ENCODE measurements around the gene BRWD1. TPM values are rescaled to one million over a fixed set of nuclear protein-coding genes. Genes with fewer than 3 reads are reported as not detected.

BRWD1 gene
- total RNA-seq, 4 donors from 2014 or later, result 63.8 to 281 (median 103) TPM

DNA sequence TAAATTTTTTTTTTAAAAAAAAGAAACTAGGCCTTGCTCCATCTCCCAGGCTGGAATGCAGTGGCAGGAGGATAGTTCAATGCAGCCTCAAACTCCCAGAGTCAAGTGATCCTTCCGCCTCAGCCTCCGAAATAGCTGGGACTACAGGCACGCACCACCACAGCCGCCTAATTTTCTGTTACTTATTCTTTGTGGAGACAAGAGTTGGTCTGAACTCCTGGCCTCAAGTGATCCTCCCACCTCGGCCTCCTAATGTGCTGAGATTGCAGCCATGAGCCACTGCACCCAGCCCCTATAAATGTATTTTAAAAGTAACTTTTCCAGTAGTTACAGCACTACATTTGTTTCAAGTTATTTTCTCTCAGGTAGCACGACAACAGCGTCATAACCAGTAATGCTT lies 2.3 kb downstream of the BRWD1 start:
- no peak for DNase-seq
- Histone ChIP-seq H3K4me1 (peaks cover 6 to 42% (median 19%) of the 10 kb centered on the region in 4 donors), H3K4me3 (no peak overlapping the region), H3K9me3 (no peaks in the 10 kb centered on the region), H3K27ac (no peak overlapping the region), H3K27me3 (no peaks in the 10 kb centered on the region), H3K36me3 (peaks cover 0 to 6% (median 0%) of the 10 kb centered on the region in 4 donors)
- in situ Hi-C loops (cut with MboI; ENCODE audit: low pct_ligation_motif_present in 1 of 4, low pct_unique_long_range_greater_than_20kb in 1 of 4, low sequenced_read_pairs in 3 of 4) (loop anchor here in 1 of 4 donors (10.0 kb wide), 1 partner anchor 74 kb away; a partner anchor contains a TSS), intact Hi-C loops (cut with DNase I; ENCODE audit: low total_unique reads) (no loop called here)
- TF ChIP-seq EP300 (IDR thresholded peaks at IDR 0.05; ENCODE audit: low read depth) (no peak), POLR2AphosphoS5 (IDR thresholded peaks at IDR 0.05) (no peak), POLR2A (IDR thresholded peaks at IDR 0.05) (no peak)
- TF ChIP-seq, protein P1, sequence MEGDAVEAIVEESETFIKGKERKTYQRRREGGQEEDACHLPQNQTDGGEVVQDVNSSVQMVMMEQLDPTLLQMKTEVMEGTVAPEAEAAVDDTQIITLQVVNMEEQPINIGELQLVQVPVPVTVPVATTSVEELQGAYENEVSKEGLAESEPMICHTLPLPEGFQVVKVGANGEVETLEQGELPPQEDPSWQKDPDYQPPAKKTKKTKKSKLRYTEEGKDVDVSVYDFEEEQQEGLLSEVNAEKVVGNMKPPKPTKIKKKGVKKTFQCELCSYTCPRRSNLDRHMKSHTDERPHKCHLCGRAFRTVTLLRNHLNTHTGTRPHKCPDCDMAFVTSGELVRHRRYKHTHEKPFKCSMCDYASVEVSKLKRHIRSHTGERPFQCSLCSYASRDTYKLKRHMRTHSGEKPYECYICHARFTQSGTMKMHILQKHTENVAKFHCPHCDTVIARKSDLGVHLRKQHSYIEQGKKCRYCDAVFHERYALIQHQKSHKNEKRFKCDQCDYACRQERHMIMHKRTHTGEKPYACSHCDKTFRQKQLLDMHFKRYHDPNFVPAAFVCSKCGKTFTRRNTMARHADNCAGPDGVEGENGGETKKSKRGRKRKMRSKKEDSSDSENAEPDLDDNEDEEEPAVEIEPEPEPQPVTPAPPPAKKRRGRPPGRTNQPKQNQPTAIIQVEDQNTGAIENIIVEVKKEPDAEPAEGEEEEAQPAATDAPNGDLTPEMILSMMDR (IDR thresholded peaks at IDR 0.05), result no peak
- 84 to 90% methylated on average over 6 to 7 of the region's 7 CpGs for WGBS, 2 donors (ENCODE audit: low coverage in 1 of 2)

GRCh38 chr21:39307466-39307865 lies 6.0 kb downstream of the BRWD1 start:
- no peak overlapping the region for H3K4me3 ChIP-seq
- TF ChIP-seq POLR2A (IDR thresholded peaks at IDR 0.05), result no peak
- TF ChIP-seq POLR2AphosphoS5 (IDR thresholded peaks at IDR 0.05), result no peak
- no peak for TF ChIP-seq EP300 (IDR thresholded peaks at IDR 0.05; ENCODE audit: low read depth)
- TF ChIP-seq, protein P1 (IDR thresholded peaks at IDR 0.05), result no peak
- DNase-seq, result no peak
- peak overlapping the region in 1 of 4 donors; percentile 16 for H3K27ac ChIP-seq
- intact Hi-C loops (cut with DNase I; ENCODE audit: low total_unique reads), result no loop called here
- in situ Hi-C loops (cut with MboI; ENCODE audit: low pct_ligation_motif_present in 1 of 4, low pct_unique_long_range_greater_than_20kb in 1 of 4, low sequenced_read_pairs in 3 of 4), result no loop called here
- H3K4me1 ChIP-seq, result peaks cover 6 to 34% (median 13%) of the 10 kb centered on the region in 4 donors
- H3K36me3 ChIP-seq, result peaks cover 0 to 22% (median 5%) of the 10 kb centered on the region in 4 donors
- H3K27me3 ChIP-seq, result no peaks in the 10 kb centered on the region
- 42 to 51% methylated on average over 1 of the region's 1 CpG for WGBS, 2 donors (ENCODE audit: low coverage in 1 of 2)
- no peaks in the 10 kb centered on the region for H3K9me3 ChIP-seq

DNA sequence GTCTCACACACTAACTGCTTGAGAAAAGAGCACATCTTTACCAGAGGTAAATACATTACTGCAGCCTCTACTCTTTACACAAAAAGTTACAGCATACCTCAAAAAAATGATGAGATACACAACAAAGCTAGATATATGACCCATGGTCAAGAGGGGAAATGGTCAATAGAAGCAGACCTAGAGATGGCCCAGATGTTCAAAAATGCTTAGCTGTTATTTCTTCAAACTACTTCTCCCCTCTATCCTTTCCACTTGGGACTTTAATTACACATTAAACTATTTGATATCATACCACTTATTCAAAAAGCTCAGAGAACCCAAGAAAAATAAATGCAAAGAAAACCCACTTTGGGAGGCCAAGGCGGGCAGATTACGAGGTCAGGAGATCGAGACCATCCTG lies 12.8 kb downstream of the BRWD1 start:
- H3K4me1 ChIP-seq, result no peaks in the 10 kb centered on the region
- H3K4me3 ChIP-seq, result no peak overlapping the region
- intact Hi-C loops (cut with DNase I; ENCODE audit: low total_unique reads) (no loop called here), in situ Hi-C loops (cut with MboI; ENCODE audit: low pct_ligation_motif_present in 1 of 4, low pct_unique_long_range_greater_than_20kb in 1 of 4, low sequenced_read_pairs in 3 of 4) (no loop called here)
- no peak for DNase-seq
- no peak for TF ChIP-seq POLR2AphosphoS5 (IDR thresholded peaks at IDR 0.05)
- no peak for TF ChIP-seq POLR2A (IDR thresholded peaks at IDR 0.05)
- TF ChIP-seq, protein P1 (IDR thresholded peaks at IDR 0.05), result no peak
- no peak for TF ChIP-seq EP300 (IDR thresholded peaks at IDR 0.05; ENCODE audit: low read depth)
- H3K36me3 ChIP-seq, result peaks cover 0 to 53% (median 18%) of the 10 kb centered on the region in 4 donors
- no peaks in the 10 kb centered on the region for H3K27me3 ChIP-seq
- H3K27ac ChIP-seq, result no peak overlapping the region
- no peaks in the 10 kb centered on the region for H3K9me3 ChIP-seq
- 98% methylated on average over 3 of the region's 3 CpGs; no CpG with 5 or more reads in 1 of the 2 donors for WGBS, 2 donors (ENCODE audit: low coverage in 1 of 2)

DNA sequence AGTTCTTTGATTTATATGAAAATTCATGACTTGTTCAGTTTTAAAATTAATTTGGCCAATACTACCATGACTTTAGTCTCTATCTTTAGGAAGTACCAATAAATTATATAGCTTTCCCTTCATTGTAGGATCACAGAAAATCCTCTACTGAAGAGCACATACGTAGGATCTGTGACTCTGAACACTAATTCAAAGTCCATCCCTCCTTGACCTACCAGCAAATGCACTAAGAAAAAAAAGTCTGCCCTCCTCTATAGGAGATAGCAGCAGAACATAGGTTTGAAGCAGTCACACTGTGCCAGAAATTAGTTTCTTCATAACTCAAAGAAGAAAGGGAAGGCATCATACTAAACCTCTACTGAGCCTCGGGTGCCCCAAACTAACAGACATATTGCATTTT lies 16.5 kb downstream of the BRWD1 start:
- intact Hi-C loops (cut with DNase I; ENCODE audit: low total_unique reads) (no loop called here), in situ Hi-C loops (cut with MboI; ENCODE audit: low pct_ligation_motif_present in 1 of 4, low pct_unique_long_range_greater_than_20kb in 1 of 4, low sequenced_read_pairs in 3 of 4) (no loop called here)
- no peaks in the 10 kb centered on the region for H3K27me3 ChIP-seq
- peaks cover 0 to 60% (median 29%) of the 10 kb centered on the region in 4 donors for H3K36me3 ChIP-seq
- WGBS, 2 donors (ENCODE audit: low coverage in 1 of 2), result 77 to 82% methylated on average over 2 of the region's 2 CpGs
- no peak overlapping the region for H3K27ac ChIP-seq
- H3K4me1 ChIP-seq, result no peaks in the 10 kb centered on the region
- no peaks in the 10 kb centered on the region for H3K9me3 ChIP-seq
- DNase-seq, result no peak
- TF ChIP-seq EP300 (IDR thresholded peaks at IDR 0.05; ENCODE audit: low read depth) (no peak), POLR2A (IDR thresholded peaks at IDR 0.05) (no peak), POLR2AphosphoS5 (IDR thresholded peaks at IDR 0.05) (no peak)
- TF ChIP-seq, protein P1 (IDR thresholded peaks at IDR 0.05), result no peak
- no peak overlapping the region for H3K4me3 ChIP-seq

Measured in transverse colon (tissue), 4 donors.